NCI-H226 (cell line): Measurements from ENCODE around the gene POLR2J.
"Not testable (repeated sequence)": the region's sequence is repeated elsewhere in the genome, so short reads cannot be mapped to it uniquely, and the experiment has no call there.

ENCODE experiments used
- DNase-seq: peaks from one replicate; pipeline ENCODE4 v3.0.0-alpha.2; 2015

POLR2J gene

GRCh38 chr7:102478314-102479208 is at the start of gene POLR2J:
Gene POLR2J (minus strand): TSS chr7:102478922. CDS start chr7:102478860, 62 bp downstream.
- peak; percentile 38 for DNase-seq

- not testable (repeated sequence) for DNase-seq
Measured at GRCh38 chr7:102527822-102528793, 49.4 kb upstream of the POLR2J start.

GRCh38 chr7:102527182-102527581 is 48.5 kb upstream of the POLR2J start:
- DNase-seq = not testable (repeated sequence)

GRCh38 chr7:102524803-102525202 is 46.1 kb upstream of the POLR2J start:
- not testable (repeated sequence) for DNase-seq

GRCh38 chr7:102520797-102521196 is 42.1 kb upstream of the POLR2J start:
- not testable (repeated sequence) for DNase-seq

- DNase-seq = not testable (repeated sequence)
Measured at GRCh38 chr7:102517550-102518147, 38.9 kb upstream of the POLR2J start, which contains the start of gene RASA4B. Gene RASA4B (minus strand): TSS chr7:102517777. CDS start chr7:102517710, 67 bp downstream.

- DNase-seq = not testable (repeated sequence)
Measured at GRCh38 chr7:102516951-102517350, 38.2 kb upstream of the POLR2J start.

GRCh38 chr7:102515889-102516288 is 37.2 kb upstream of the POLR2J start:
- DNase-seq = not testable (repeated sequence)

- DNase-seq = not testable (repeated sequence)
Measured at GRCh38 chr7:102514881-102515721, 36.4 kb upstream of the POLR2J start.

GRCh38 chr7:102512642-102513221 is 34.0 kb upstream of the POLR2J start:
- DNase-seq = peak; percentile 21

GRCh38 chr7:102511860-102512522 is 33.3 kb upstream of the POLR2J start:
- not testable (repeated sequence) for DNase-seq

- DNase-seq = not testable (repeated sequence)
Measured at GRCh38 chr7:102510575-102510974, 31.9 kb upstream of the POLR2J start.

- DNase-seq = not testable (repeated sequence)
Measured at GRCh38 chr7:102507410-102508088, 28.8 kb upstream of the POLR2J start.

GRCh38 chr7:102505298-102506185 is 26.8 kb upstream of the POLR2J start:
- DNase-seq = not testable (repeated sequence)

GRCh38 chr7:102503141-102503540 is 24.4 kb upstream of the POLR2J start:
- not testable (repeated sequence) for DNase-seq

- not testable (repeated sequence) for DNase-seq
Measured at GRCh38 chr7:102498321-102498720, 19.6 kb upstream of the POLR2J start.

GRCh38 chr7:102497308-102497707 is 18.6 kb upstream of the POLR2J start:
- DNase-seq = not testable (repeated sequence)

- not testable (repeated sequence) for DNase-seq
Measured at GRCh38 chr7:102496861-102497260, 18.1 kb upstream of the POLR2J start.
